H9 (cell line): ENCODE data around the gene ZNF281. TPM values are rescaled to one million over a fixed set of nuclear protein-coding genes. Genes with fewer than 3 reads are reported as not detected.

Experiments
- DNase-seq: peaks from one replicate; pipeline ENCODE4 v3.0.0-alpha.2; 2017
- H2AFZ ChIP-seq: one replicate; pipeline ENCODE4 v1.6.1; 2013; ENCODE audit warnings: mild to moderate bottlenecking, low read length, control low read depth, moderate library complexity
- H2AK5ac ChIP-seq: 2 replicates; pipeline ENCODE4 v1.6.1; 2013; ENCODE audit warnings: low read length, control low read depth, mixed read lengths; ENCODE audit not compliant: insufficient read length
- H2BK120ac ChIP-seq: one replicate; pipeline ENCODE4 v1.6.1; 2013; ENCODE audit warnings: low read depth, mild to moderate bottlenecking, low read length, control low read depth, inconsistent platforms; ENCODE audit not compliant: poor library complexity, severe bottlenecking
- H2BK12ac ChIP-seq: 2 replicates; pipeline ENCODE4 v1.6.1; 2013; ENCODE audit warnings: low read length, control low read depth, mixed read lengths, low read depth; ENCODE audit not compliant: insufficient read length
- H2BK15ac ChIP-seq: 2 replicates; pipeline ENCODE4 v1.6.1; 2013; ENCODE audit warnings: low read depth, low read length, control low read depth
- H2BK20ac ChIP-seq: one replicate; pipeline ENCODE4 v1.6.1; 2013; ENCODE audit warnings: low read depth, mild to moderate bottlenecking, low read length, control low read depth, inconsistent platforms; ENCODE audit not compliant: poor library complexity, severe bottlenecking
- H2BK5ac ChIP-seq: 2 replicates; pipeline ENCODE4 v1.6.1; 2013; ENCODE audit warnings: low read length, control low read depth, mixed read lengths; ENCODE audit not compliant: insufficient read length
- H3K14ac ChIP-seq: 2 replicates; pipeline ENCODE4 v1.6.1; 2013; ENCODE audit warnings: low read length, control low read depth; ENCODE audit not compliant: insufficient read depth
- H3K18ac ChIP-seq: 2 replicates; pipeline ENCODE4 v1.6.1; 2013; ENCODE audit warnings: low read depth, mild to moderate bottlenecking, mixed read lengths, low read length, control low read depth; ENCODE audit not compliant: insufficient read length
- H3K23ac ChIP-seq: 2 replicates; pipeline ENCODE4 v1.6.1; 2013; ENCODE audit warnings: low read length, control low read depth, mixed read lengths, low read depth; ENCODE audit not compliant: insufficient read length
- H3K23me2 ChIP-seq: 2 replicates; pipeline ENCODE4 v1.6.1; 2013; ENCODE audit warnings: low read depth, mild to moderate bottlenecking, mixed read lengths, low read length, control low read depth; ENCODE audit not compliant: insufficient read length, poor library complexity, severe bottlenecking
- H3K27ac ChIP-seq: 2 replicates; pipeline ENCODE4 v1.5.1; 2013; ENCODE audit warnings: low read length, control low read depth, mixed read lengths, low read depth; ENCODE audit not compliant: insufficient read length
- H3K27me3 ChIP-seq: 2 replicates; pipeline ENCODE4 v1.6.1; 2013; ENCODE audit warnings: low read length, control low read depth, inconsistent platforms; ENCODE audit not compliant: insufficient read depth
- H3K4ac ChIP-seq: 2 replicates; pipeline ENCODE4 v1.6.1; 2013; ENCODE audit warnings: low read depth, mild to moderate bottlenecking, control low read depth, inconsistent platforms, low read length, moderate library complexity
- H3K4me1 ChIP-seq: 2 replicates; pipeline ENCODE4 v1.6.1; 2013; ENCODE audit warnings: low read length, control low read depth, inconsistent platforms; ENCODE audit not compliant: insufficient read depth
- H3K4me2 ChIP-seq: 2 replicates; pipeline ENCODE4 v1.6.1; 2013; ENCODE audit warnings: low read length, control low read depth, mixed read lengths; ENCODE audit not compliant: insufficient read length, insufficient read depth
- H3K56ac ChIP-seq: 2 replicates; pipeline ENCODE4 v1.6.1; 2013; ENCODE audit warnings: low read depth, mild to moderate bottlenecking, mixed read lengths, low read length, control low read depth; ENCODE audit not compliant: insufficient read length
- H3K79me1 ChIP-seq: 2 replicates; pipeline ENCODE4 v1.6.1; 2013; ENCODE audit warnings: low read depth, mild to moderate bottlenecking, moderate library complexity, low read length, control low read depth, inconsistent platforms; ENCODE audit not compliant: insufficient read depth, poor library complexity, severe bottlenecking
- H3K79me2 ChIP-seq: 2 replicates; pipeline ENCODE4 v1.6.1; 2013; ENCODE audit warnings: low read length, control low read depth, inconsistent platforms; ENCODE audit not compliant: insufficient read depth
- H3K9ac ChIP-seq: 2 replicates; pipeline ENCODE4 v1.6.1; 2013; ENCODE audit warnings: low read length, control low read depth, mixed read lengths; ENCODE audit not compliant: insufficient read length; ENCODE audit errors: extremely low read depth
- H3K9me3 ChIP-seq: one replicate; pipeline ENCODE4 v1.6.1; 2013; ENCODE audit warnings: low read depth, low read length, inconsistent platforms; ENCODE audit not compliant: control insufficient read depth
- H3T11ph ChIP-seq: one replicate; pipeline ENCODE4 v1.6.1; 2013; ENCODE audit warnings: mild to moderate bottlenecking, low read length, control low read depth, inconsistent platforms
- H4K20me1 ChIP-seq: one replicate; pipeline ENCODE4 v1.6.1; 2013; ENCODE audit not compliant: control insufficient read depth, insufficient read length, insufficient read depth
- H4K5ac ChIP-seq: 2 replicates; pipeline ENCODE4 v1.6.1; 2013; ENCODE audit warnings: low read depth, mild to moderate bottlenecking, mixed read lengths, low read length, control low read depth; ENCODE audit not compliant: insufficient read length
- H4K8ac ChIP-seq: replicated peaks from 2 replicates; pipeline ENCODE4 v1.6.1; 2013; ENCODE audit warnings: low read length, control low read depth, mixed read lengths, low read depth; ENCODE audit not compliant: insufficient read length
- H4K91ac ChIP-seq: 2 replicates; pipeline ENCODE4 v1.6.1; 2013; ENCODE audit warnings: low read depth, mild to moderate bottlenecking, moderate library complexity, mixed read lengths, low read length, control low read depth; ENCODE audit not compliant: insufficient read length
- H3K27ac Mint-ChIP-seq, 3 experiments: 2 replicates in 2 of 3; 3 replicates in 1 of 3; pipeline ENCODE4 v1.8.0; 2020 to 2021; ENCODE audit warnings: mixed read lengths in 3 of 3, mild to moderate bottlenecking in 1 of 3, moderate library complexity in 1 of 3
- H3K27me3 Mint-ChIP-seq: 2 replicates; pipeline ENCODE4 v1.8.0; 2021; ENCODE audit warnings: low read depth, mild to moderate bottlenecking, moderate library complexity, mixed read lengths
- H3K36me3 Mint-ChIP-seq, 3 experiments: 2 replicates in 2 of 3; 3 replicates in 1 of 3; pipeline ENCODE4 v1.8.0; 2020 to 2021; ENCODE audit warnings: low read depth in 3 of 3, mixed read lengths in 3 of 3; ENCODE audit not compliant: insufficient read depth in 1 of 3
- H3K4me1 Mint-ChIP-seq, 2 experiments: 2 replicates each; pipeline ENCODE4 v1.8.0; 2020; ENCODE audit warnings: mixed read lengths in 2 of 2
- H3K4me3 Mint-ChIP-seq, 2 experiments: 2 replicates in 1 of 2; 3 replicates in 1 of 2; pipeline ENCODE4 v1.8.0; 2020 to 2021; ENCODE audit warnings: mild to moderate bottlenecking in 2 of 2, mixed read lengths in 2 of 2, moderate library complexity in 1 of 2
- H3K9me3 Mint-ChIP-seq, 2 experiments: 2 replicates in 1 of 2; 3 replicates in 1 of 2; pipeline ENCODE4 v1.8.0; 2020; ENCODE audit warnings: mild to moderate bottlenecking in 2 of 2, mixed read lengths in 2 of 2, moderate library complexity in 1 of 2
- WGBS: extraction: QIAGEN DNeasy Blood & Tissue Kit; methylation state at CpG from one replicate; pipeline ENCODE4 v1.1.7; 2013; ENCODE audit warnings: missing lambda C conversion rate, low lambda C conversion rate, mixed read lengths; ENCODE audit not compliant: insufficient read length; ENCODE audit errors: extremely low coverage; 5-methylcytosine and 5-hydroxymethylcytosine counted together
- total RNA-seq: library from RNA; stranded (reverse); gene quantifications from 2 replicates; pipeline ENCODE4 v1.2.1, GENCODE V29; 2021
- TF ChIP-seq, protein P1 (sequence below): fragments of 200-600 bp; sonication (generic); conservative IDR thresholded peaks from 3 replicates; pipeline ENCODE4 v1.8.0; 2021; ENCODE audit warnings: antibody characterized with exemption, mild to moderate bottlenecking

ZNF281 gene
- total RNA-seq, 1 experiment from 2014 or later, result 75.2 TPM

DNA sequence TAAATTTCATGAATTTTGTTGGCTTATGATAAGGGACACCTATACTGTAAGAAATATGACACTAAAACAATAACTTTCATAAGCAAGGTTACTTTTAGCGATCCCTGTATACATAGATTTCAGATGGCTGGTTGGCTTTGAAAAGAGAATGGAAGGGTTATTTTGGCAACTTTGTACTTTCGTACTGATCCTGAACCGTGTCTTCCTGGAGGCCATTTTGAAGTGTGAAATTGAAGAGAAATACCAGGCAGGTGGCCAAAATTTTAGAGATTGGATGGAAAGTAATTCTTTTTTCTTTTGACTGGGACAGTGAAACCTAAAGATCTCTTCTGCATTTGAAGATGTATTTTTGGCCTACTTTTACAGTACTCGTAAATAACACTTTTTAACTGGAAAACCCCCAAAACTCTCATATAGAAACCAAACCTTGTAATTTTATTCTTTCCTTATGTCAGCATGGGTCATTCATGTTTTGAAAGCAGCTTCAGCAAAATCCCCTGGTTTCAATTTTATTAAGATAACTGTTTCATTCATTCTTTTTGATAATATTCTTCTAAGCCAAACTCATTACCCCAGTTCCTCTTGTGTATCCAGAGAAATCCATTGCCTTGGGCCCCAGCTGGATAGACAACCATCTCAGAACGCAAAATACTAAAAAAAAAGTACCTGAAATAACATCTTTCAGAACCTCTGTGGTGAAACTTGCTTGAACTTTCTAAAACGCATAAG lies 38.4 kb upstream of the ZNF281 start:
- H3K79me2 ChIP-seq, result no peaks in the 10 kb centered on the region

More for the DNA sequence above, 38.4 kb upstream of the ZNF281 start:
- H2BK12ac ChIP-seq, result no peak overlapping the region
- H2BK20ac ChIP-seq, result no peak overlapping the region
- DNase-seq, result no peak
- H2BK15ac ChIP-seq, result no peak overlapping the region
- H3K4me1 Mint-ChIP-seq, result peaks cover 10 to 19% of the 10 kb centered on the region in 2 experiments
- no peak overlapping the region for H2AK5ac ChIP-seq
- no peak overlapping the region for H3K56ac ChIP-seq
- no peak overlapping the region for H3K18ac ChIP-seq
- no peak overlapping the region; a peak in 2 of 7 replicates for H3K27ac Mint-ChIP-seq
- H4K91ac ChIP-seq, result no peak overlapping the region
- no peaks in the 10 kb centered on the region for H3K23me2 ChIP-seq
- H2AFZ ChIP-seq, result no peak overlapping the region
- no peaks in the 10 kb centered on the region for H3K27me3 ChIP-seq
- no peak overlapping the region for H4K5ac ChIP-seq
- no peaks in the 10 kb centered on the region for H3K9me3 ChIP-seq
- no peak overlapping the region for H2BK120ac ChIP-seq
- no peak overlapping the region for H2BK5ac ChIP-seq
- TF ChIP-seq, protein P1, sequence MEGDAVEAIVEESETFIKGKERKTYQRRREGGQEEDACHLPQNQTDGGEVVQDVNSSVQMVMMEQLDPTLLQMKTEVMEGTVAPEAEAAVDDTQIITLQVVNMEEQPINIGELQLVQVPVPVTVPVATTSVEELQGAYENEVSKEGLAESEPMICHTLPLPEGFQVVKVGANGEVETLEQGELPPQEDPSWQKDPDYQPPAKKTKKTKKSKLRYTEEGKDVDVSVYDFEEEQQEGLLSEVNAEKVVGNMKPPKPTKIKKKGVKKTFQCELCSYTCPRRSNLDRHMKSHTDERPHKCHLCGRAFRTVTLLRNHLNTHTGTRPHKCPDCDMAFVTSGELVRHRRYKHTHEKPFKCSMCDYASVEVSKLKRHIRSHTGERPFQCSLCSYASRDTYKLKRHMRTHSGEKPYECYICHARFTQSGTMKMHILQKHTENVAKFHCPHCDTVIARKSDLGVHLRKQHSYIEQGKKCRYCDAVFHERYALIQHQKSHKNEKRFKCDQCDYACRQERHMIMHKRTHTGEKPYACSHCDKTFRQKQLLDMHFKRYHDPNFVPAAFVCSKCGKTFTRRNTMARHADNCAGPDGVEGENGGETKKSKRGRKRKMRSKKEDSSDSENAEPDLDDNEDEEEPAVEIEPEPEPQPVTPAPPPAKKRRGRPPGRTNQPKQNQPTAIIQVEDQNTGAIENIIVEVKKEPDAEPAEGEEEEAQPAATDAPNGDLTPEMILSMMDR, result no peak
- H3K79me1 ChIP-seq, result no peaks in the 10 kb centered on the region
- H3K9ac ChIP-seq, result no peak overlapping the region
- no peak overlapping the region for H3K4me3 Mint-ChIP-seq
- H3K14ac ChIP-seq, result no peak overlapping the region
- no CpG with 5 or more reads among the region's 6 CpGs for WGBS
- no peaks in the 10 kb centered on the region for H4K20me1 ChIP-seq
- no peaks in the 10 kb centered on the region; a peak in 1 of 5 replicates for H3K9me3 Mint-ChIP-seq
- peaks cover 3% of the 10 kb centered on the region; the same call in 1 of the 2 replicates for H3K4me1 ChIP-seq
- no peak overlapping the region for H4K8ac ChIP-seq
- peaks cover 19 to 37% (median 23%) of the 10 kb centered on the region in 3 experiments for H3K36me3 Mint-ChIP-seq
- no peak overlapping the region for H3K27ac ChIP-seq
- H3K4ac ChIP-seq, result no peak overlapping the region
- H3K23ac ChIP-seq, result no peak overlapping the region
- no peak overlapping the region for H3K4me2 ChIP-seq
- H3T11ph ChIP-seq, result no peak overlapping the region
- no peaks in the 10 kb centered on the region for H3K27me3 Mint-ChIP-seq
